AG09319 (cell line): ENCODE results near the gene SYNE4.

Experiments
- DNase-seq: peaks from one replicate; pipeline ENCODE4 v3.0.0-alpha.2; 2010; ENCODE audit warnings: low read depth; ENCODE audit errors: extremely low read depth
- TF ChIP-seq, protein P1 (sequence below): IDR thresholded peaks from 2 replicates; pipeline ENCODE4 v1.5.1; 2011; ENCODE audit warnings: low read depth, mild to moderate bottlenecking, inconsistent platforms, low read length, moderate library complexity

Gene SYNE4

DNA sequence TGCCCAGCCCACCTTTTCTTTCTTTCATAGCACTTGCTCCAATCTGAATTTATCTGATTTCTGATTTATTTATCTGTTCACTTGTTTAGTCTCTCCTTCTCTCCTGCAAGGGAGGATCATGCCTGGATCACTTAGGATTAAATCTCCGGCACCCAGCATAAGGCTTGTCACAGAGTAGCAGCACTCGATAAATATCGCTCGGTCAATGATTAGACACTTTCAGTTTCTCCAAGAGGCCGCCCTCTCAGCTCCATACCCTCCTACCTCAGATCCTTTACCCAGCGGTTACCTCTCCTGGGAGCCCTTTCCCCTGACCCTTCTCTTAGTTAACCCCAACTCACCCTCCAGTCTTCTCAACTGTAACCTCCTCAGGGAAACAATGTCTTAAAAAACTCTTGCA, 22.7 kb upstream of the SYNE4 start:
- no peak for DNase-seq
- TF ChIP-seq, protein P1, sequence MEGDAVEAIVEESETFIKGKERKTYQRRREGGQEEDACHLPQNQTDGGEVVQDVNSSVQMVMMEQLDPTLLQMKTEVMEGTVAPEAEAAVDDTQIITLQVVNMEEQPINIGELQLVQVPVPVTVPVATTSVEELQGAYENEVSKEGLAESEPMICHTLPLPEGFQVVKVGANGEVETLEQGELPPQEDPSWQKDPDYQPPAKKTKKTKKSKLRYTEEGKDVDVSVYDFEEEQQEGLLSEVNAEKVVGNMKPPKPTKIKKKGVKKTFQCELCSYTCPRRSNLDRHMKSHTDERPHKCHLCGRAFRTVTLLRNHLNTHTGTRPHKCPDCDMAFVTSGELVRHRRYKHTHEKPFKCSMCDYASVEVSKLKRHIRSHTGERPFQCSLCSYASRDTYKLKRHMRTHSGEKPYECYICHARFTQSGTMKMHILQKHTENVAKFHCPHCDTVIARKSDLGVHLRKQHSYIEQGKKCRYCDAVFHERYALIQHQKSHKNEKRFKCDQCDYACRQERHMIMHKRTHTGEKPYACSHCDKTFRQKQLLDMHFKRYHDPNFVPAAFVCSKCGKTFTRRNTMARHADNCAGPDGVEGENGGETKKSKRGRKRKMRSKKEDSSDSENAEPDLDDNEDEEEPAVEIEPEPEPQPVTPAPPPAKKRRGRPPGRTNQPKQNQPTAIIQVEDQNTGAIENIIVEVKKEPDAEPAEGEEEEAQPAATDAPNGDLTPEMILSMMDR: no peak

DNA sequence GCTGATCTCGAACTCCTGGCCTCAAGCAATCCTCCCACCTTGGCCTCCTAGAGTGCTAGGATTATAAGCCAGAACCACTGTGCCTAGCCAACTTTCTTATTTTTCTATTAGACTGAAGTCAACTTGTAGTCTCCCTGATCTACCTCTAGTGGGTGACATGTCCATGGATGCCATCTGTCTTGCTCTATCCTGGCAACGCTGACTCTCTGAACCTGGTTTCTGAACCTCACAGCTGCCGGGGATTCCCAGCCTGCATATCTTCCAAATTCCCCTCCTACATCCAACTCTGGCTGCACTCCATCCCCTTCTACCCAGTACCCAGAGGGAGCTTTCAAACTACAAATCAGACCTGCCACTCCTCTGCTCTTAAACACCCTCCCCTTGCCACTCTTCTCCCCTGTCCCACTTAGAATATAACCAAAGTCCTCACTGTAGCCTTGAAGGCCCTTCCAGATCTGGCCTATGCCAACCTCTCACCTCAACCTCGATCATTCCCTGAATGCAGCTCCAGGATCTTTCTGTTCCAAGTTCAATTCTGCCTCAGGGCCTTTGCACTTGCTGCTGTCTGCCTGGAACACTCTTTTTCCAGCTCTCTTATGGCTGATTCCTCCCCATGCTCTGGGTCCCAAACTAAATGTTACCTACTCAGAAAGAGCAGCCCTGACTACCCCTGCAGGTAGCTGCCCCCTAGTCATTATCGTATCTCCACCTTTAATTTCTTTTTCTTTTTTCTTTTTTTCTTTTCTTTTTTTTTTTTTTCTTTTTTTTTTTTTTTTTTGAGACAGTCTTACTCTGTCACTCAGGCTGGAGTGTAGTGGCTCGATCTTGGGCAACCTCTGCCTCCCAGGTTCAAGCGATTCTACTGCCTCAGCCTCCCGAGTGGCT, 21.9 kb upstream of the SYNE4 start:
- TF ChIP-seq, protein P1: peak; percentile 22
- no peak for DNase-seq

DNA sequence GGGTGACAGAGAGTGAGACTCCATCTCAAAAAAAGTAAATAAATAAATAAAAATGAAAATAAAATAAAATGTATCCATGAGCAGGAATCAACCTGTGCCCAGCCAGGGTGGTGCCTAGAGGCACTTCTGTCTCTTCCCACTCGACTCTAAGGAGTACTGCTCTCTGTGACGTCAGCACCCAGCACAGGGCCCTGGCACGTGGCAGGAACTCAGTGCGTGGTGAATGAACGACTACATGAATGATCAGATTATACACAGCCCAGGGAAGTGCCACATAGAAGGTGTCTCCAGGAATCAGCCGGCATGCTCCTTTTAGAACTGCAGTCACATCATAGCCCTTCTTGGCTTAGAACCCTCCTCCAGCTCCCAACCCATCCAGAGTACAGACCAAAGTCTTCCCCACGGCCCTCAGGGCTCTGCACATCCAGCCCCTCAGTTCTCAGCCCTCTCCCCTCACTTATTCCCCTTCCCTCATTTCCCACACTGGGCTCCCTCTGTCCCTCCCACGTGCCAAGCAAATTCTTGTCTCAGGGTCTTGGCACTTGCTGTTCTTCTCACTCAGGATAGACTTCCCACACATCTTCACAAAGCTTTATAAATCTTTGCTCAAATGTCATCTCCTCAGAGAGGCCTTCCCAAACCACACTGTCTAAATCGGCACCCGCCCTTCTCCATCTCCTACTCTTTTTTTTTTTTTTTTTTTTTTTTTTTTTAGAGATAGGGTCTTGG, 19.9 kb upstream of the SYNE4 start:
- TF ChIP-seq, protein P1: no peak
- no peak for DNase-seq

DNA sequence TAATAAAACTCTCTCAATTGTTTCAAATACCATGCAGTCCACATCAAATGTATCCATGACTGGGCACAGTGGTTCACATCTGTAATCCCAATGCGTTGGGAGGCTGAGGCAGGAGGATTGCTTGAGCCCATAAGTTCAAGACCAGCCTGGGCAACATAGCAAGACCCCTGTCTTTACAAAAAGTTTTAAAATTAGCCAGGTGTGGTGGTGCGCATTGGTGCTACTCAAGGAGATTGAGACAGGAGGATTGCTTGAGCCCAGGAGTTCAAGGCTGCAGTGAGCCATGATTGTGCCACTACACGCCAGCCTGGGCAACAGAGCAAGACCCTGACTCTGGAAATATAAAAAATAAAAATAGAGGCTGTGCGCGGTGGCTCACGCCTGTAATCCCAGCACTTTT, 19.1 kb upstream of the SYNE4 start:
- no peak for DNase-seq
- TF ChIP-seq, protein P1: no peak

DNA sequence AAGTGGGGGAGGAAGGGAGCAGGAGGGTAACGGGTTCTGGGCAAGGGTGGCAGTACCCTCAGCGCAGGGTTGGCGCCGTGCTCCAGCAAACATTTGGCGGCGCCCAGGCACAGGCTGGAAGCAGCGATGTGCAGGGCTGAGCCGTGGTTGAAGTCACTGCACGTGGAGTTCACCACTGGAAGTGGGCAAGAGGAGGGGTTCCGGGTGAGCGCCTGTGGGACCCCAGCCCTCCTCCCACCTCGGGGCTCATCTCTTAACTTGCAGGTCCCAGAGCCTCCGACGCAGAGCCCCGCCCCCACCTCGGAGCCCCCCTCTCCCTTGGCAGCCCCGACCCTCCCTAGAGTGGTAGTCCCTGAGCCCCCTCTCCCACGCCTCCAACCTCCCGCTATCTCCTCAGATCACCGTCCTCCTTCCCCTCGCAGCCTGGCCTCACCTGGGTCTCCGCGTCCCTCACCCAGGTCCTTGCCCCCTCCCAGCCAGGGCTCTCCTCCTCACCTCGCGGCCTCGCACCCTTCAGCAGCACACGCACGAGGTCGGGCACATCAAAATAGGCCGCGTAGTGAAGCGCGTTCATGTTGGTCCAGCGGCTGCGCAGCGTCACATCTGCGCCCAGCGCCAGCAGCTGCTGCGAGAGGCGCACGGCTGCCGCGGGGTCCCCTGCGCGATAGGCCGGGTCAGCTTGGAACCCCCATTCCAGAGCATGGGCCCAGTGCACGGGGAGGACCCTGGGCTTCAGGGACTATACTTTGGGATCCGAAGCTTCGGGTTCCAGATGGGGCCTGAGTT, 17.7 kb upstream of the SYNE4 start:
- TF ChIP-seq, protein P1: no peak
- DNase-seq: no peak

DNA sequence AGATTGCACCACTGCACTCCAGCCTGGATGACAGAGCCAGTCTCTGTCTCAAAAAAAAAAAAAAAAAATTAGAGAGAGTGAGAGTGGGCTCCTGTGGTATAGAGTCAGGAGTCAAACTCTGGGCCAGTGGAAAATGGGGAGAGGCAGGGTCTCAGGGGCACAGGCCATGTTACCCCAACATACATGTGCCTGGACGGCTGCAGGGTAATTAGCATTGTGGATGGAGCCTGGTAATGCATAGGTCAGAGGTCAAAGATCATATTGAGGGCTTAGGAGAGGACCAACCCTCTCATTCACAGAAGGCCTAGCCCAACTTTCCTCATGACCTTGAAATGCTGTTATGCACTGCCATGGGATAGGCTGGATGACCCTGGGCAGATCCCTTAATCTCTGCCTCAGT, 16.9 kb upstream of the SYNE4 start:
- no peak for DNase-seq
- TF ChIP-seq, protein P1: no peak
